Aorta (tissue), 5 donors: ENCODE data around the gene DIDO1. TPM values are rescaled to one million over a fixed set of nuclear protein-coding genes. Genes with fewer than 3 reads are reported as not detected.
"Not testable (repeated sequence)": the region's sequence is repeated elsewhere in the genome, so short reads cannot be mapped to it uniquely, and the experiment has no call there.

Experiments
- ATAC-seq: fragments of 200-7000 bp; cut with Tn5 transposase; one replicate; pipeline ENCODE4 v1.9.1; 2022; ENCODE audit warnings: moderate library complexity; ENCODE audit not compliant: low FRiP score
- DNase-seq, 2 donors: peaks; one replicate each; pipeline ENCODE4 v3.0.0-alpha.2; 2020
- H3K27ac ChIP-seq, 2 donors: one replicate each; pipeline ENCODE4 v1.5.1; 2013; ENCODE audit warnings: low read length in 2 of 2, mild to moderate bottlenecking in 2 of 2, moderate library complexity in 2 of 2, control low read depth in 1 of 2, inconsistent platforms in 1 of 2, low read depth in 1 of 2
- H3K27me3 ChIP-seq, 2 donors: one replicate each; pipeline ENCODE4 v1.6.1; 2013; ENCODE audit warnings: control low read depth in 1 of 2, low read length in 1 of 2, mild to moderate bottlenecking in 1 of 2, moderate library complexity in 1 of 2; ENCODE audit not compliant: insufficient read depth in 2 of 2, control insufficient read depth in 1 of 2
- H3K36me3 ChIP-seq, 2 donors: one replicate each; pipeline ENCODE4 v1.6.1; 2013; ENCODE audit warnings: control low read depth in 1 of 2, low read length in 1 of 2, mild to moderate bottlenecking in 1 of 2; ENCODE audit not compliant: insufficient read depth in 2 of 2, control insufficient read depth in 1 of 2
- H3K4me1 ChIP-seq, 2 donors: one replicate each; pipeline ENCODE4 v1.6.1; 2013; ENCODE audit warnings: low read length in 2 of 2, control low read depth in 1 of 2, mild to moderate bottlenecking in 1 of 2, moderate library complexity in 1 of 2; ENCODE audit not compliant: insufficient read depth in 2 of 2, control insufficient read depth in 1 of 2
- H3K4me3 ChIP-seq, 2 donors: one replicate each; pipeline ENCODE4 v1.5.1; 2013; ENCODE audit warnings: low read length in 2 of 2, control low read depth in 1 of 2, mild to moderate bottlenecking in 1 of 2
- H3K9me3 ChIP-seq: one replicate; pipeline ENCODE4 v1.6.1; 2013; ENCODE audit warnings: mild to moderate bottlenecking, low read length; ENCODE audit not compliant: control insufficient read depth
- WGBS, 2 donors: extraction: QIAGEN DNeasy Blood & Tissue Kit; methylation state at CpG; one replicate each; pipeline ENCODE4 v1.1.7; 2013; 5-methylcytosine and 5-hydroxymethylcytosine counted together
- intact Hi-C, 2 donors: fragments of 100-400 bp; cut with DNase I; formaldehyde crosslinking; loops; one replicate each; pipeline versions ENCODE4 v1.14.2 to v1.15.0; 2022
- polyA plus RNA-seq, 2 donors: library from polyadenylated mRNA; stranded (reverse); fragments of 200-250 nt; gene quantifications; one replicate each; pipeline ENCODE4 v1.2.3, GENCODE V29; 2013
- total RNA-seq, 2 donors: library from RNA; stranded (reverse); fragmentation: NEBNext Ultra II Directional; extraction: Animal tissue kit (Norgen Biotek cat#: 25700); gene quantifications; one replicate each; pipeline ENCODE4 v1.2.1, GENCODE V29; 2021
- donor health status: healthy with polysubstance abuse.
- donor health status: Bipolar disorder and iron deficiency.
- donor health status: DM: no; HTN: no; CAD: no.
- donor health status: DM: no; HTN: no; CAD: no.
- donor health status: DM: yes; HTN: yes; CAD: no.

Gene DIDO1
- total and polyA plus RNA-seq, 4 donors, result 8.1 to 64.2 (median 43.0) TPM

GRCh38 chr20:62859721-62860120 is 66.6 kb downstream of the DIDO1 start:
- no peak for ATAC-seq
- intact Hi-C loops, result no loop called here
- Histone ChIP-seq H3K9me3 (no peaks in the 10 kb centered on the region), H3K27ac (no peak overlapping the region), H3K36me3 (peaks cover 0 to 2% of the 10 kb centered on the region in 2 donors), H3K27me3 (no peaks in the 10 kb centered on the region), H3K4me3 (no peak overlapping the region), H3K4me1 (no peaks in the 10 kb centered on the region)
- DNase-seq, result peak in 1 of 2 donors; percentile 28
- 96% methylated on average over 12 of the region's 12 CpGs for WGBS, 2 donors

GRCh38 chr20:62858058-62858830 is 68.1 kb downstream of the DIDO1 start:
- intact Hi-C loops, result no loop called here
- DNase-seq (peak in 1 of 2 donors; percentile 47), ATAC-seq (no peak)
- Histone ChIP-seq H3K36me3 (peaks cover 0 to 2% of the 10 kb centered on the region in 2 donors), H3K4me1 (no peaks in the 10 kb centered on the region), H3K9me3 (no peaks in the 10 kb centered on the region), H3K4me3 (no peak overlapping the region), H3K27me3 (no peaks in the 10 kb centered on the region), H3K27ac (no peak overlapping the region)
- WGBS, 2 donors, result 91 to 95% methylated on average over 19 to 20 of the region's 23 CpGs

- intact Hi-C loops, result no loop called here
- 97 to 98% methylated on average over 25 of the region's 25 CpGs for WGBS, 2 donors
- ATAC-seq (no peak), DNase-seq (peak in 1 of 2 donors; percentile 66)
- Histone ChIP-seq H3K36me3 (peaks cover 0 to 2% of the 10 kb centered on the region in 2 donors), H3K27ac (no peak overlapping the region), H3K4me3 (no peak overlapping the region), H3K9me3 (no peaks in the 10 kb centered on the region), H3K4me1 (no peaks in the 10 kb centered on the region), H3K27me3 (no peaks in the 10 kb centered on the region)
These were observed 69.2 kb downstream of the DIDO1 start for GRCh38 chr20:62856931-62857619.

GRCh38 chr20:62855120-62855519 is 71.2 kb downstream of the DIDO1 start:
- DNase-seq, result peak in 1 of 2 donors; percentile 23

GRCh38 chr20:62854121-62854520 is 72.2 kb downstream of the DIDO1 start:
- peak in 1 of 2 donors; percentile 50 for DNase-seq
- intact Hi-C loops, result no loop called here
- no peak for ATAC-seq
- Histone ChIP-seq H3K4me1 (no peaks in the 10 kb centered on the region), H3K27me3 (no peaks in the 10 kb centered on the region), H3K9me3 (no peaks in the 10 kb centered on the region), H3K4me3 (no peak overlapping the region), H3K36me3 (peaks cover 0 to 2% of the 10 kb centered on the region in 2 donors), H3K27ac (no peak overlapping the region)
- 96 to 97% methylated on average over 13 of the region's 13 CpGs for WGBS, 2 donors

More at GRCh38 chr20:62855120-62855519, 71.2 kb downstream of the DIDO1 start:
- Histone ChIP-seq H3K36me3 (peaks cover 0 to 2% of the 10 kb centered on the region in 2 donors), H3K9me3 (no peaks in the 10 kb centered on the region), H3K4me1 (no peaks in the 10 kb centered on the region), H3K27ac (no peak overlapping the region), H3K4me3 (no peak overlapping the region), H3K27me3 (no peaks in the 10 kb centered on the region)
- 89 to 99% methylated on average over 5 of the region's 5 CpGs for WGBS, 2 donors
- intact Hi-C loops, result no loop called here
- no peak for ATAC-seq

- H3K27me3 ChIP-seq, H3K4me1 ChIP-seq, H3K9me3 ChIP-seq, H3K4me3 ChIP-seq, H3K36me3 ChIP-seq, intact Hi-C loops, H3K27ac ChIP-seq, ATAC-seq: not testable (repeated sequence)
- 87 to 91% methylated on average over 6 of the region's 6 CpGs for WGBS, 2 donors
- peak in 1 of 2 donors; percentile 39 for DNase-seq
These were observed 73.0 kb downstream of the DIDO1 start for GRCh38 chr20:62853304-62853703.

- Histone ChIP-seq H3K36me3 (peaks cover 0 to 2% of the 10 kb centered on the region in 2 donors), H3K4me3 (no peak overlapping the region), H3K27ac (no peak overlapping the region), H3K4me1 (no peaks in the 10 kb centered on the region), H3K9me3 (no peaks in the 10 kb centered on the region), H3K27me3 (no peaks in the 10 kb centered on the region)
- peak in 1 of 2 donors; percentile 20 for DNase-seq
- WGBS, 2 donors, result 91 to 95% methylated on average over 12 of the region's 12 CpGs
- intact Hi-C loops, result no loop called here
- ATAC-seq, result no peak
These were observed 73.5 kb downstream of the DIDO1 start for GRCh38 chr20:62852841-62853240.

- intact Hi-C loops, result no loop called here
- Histone ChIP-seq H3K27ac (no peak overlapping the region), H3K9me3 (no peaks in the 10 kb centered on the region), H3K4me1 (no peaks in the 10 kb centered on the region), H3K4me3 (no peak overlapping the region), H3K27me3 (no peaks in the 10 kb centered on the region), H3K36me3 (peaks cover 0 to 2% of the 10 kb centered on the region in 2 donors)
- WGBS, 2 donors, result 91% methylated on average over 8 of the region's 8 CpGs
- ATAC-seq, result no peak
- peak in 1 of 2 donors; percentile 53 for DNase-seq
These were observed 74.1 kb downstream of the DIDO1 start for GRCh38 chr20:62852196-62852595.
